SK-N-SH (cell line): ENCODE measurements around the gene PIP4K2A. TPM values are rescaled to one million over a fixed set of nuclear protein-coding genes. Genes with fewer than 3 reads are reported as not detected.

Source experiments
- CTCF ChIA-PET: fragments of 300-600, 350-600 bp; formaldehyde crosslinking; extraction: SDS; loops from one replicate; lab custom pipeline; 2021; lab: Yijun Ruan, JAX
- POLR2A ChIA-PET: fragments of 350-600 bp; sonication (Branson Sonifier 250); formaldehyde crosslinking; extraction: SDS; loops from one replicate; lab custom pipeline; 2020; ENCODE audit warnings: antibody characterized with exemption, inconsistent platforms; lab: Yijun Ruan, JAX
- DNase-seq: peaks from one replicate; pipeline ENCODE4 v3.0.0; 2012
- H2AFZ ChIP-seq: fragments of 200-600 bp; sonication (generic); 2 replicates; pipeline ENCODE4 v1.8.1; 2016; ENCODE audit warnings: antibody characterized with exemption, mild to moderate bottlenecking, low read depth
- H3F3A ChIP-seq: fragments of 200-600 bp; sonication (generic); replicated peaks from 2 replicates; pipeline ENCODE3; 2016; ENCODE audit warnings: antibody characterized with exemption, mild to moderate bottlenecking; ENCODE audit not compliant: insufficient read depth
- H3K27ac ChIP-seq, 2 experiments: fragments of 200-500 bp in 1 of 2; fragments of 200-600 bp in 1 of 2; sonication (Bioruptor generic) in 1 of 2; sonication (generic), shearing (Covaris generic) in 1 of 2; 2 replicates each; pipeline versions ENCODE4 v1.5.1 to v1.6.1; 2014 to 2016; ENCODE audit warnings: low read depth in 2 of 2, inconsistent platforms in 1 of 2, low read length in 1 of 2, mild to moderate bottlenecking in 1 of 2, mixed read lengths in 1 of 2
- H3K27me3 ChIP-seq: fragments of 200-600 bp; sonication (generic), shearing (Covaris generic); 2 replicates; pipeline ENCODE4 v1.6.1; 2016; ENCODE audit warnings: mixed run types; ENCODE audit not compliant: insufficient read depth
- H3K36me3 ChIP-seq, 2 experiments: fragments of 200-500 bp in 1 of 2; fragments of 200-600 bp in 1 of 2; sonication (Bioruptor generic) in 1 of 2; sonication (generic) in 1 of 2; replicated peaks in 1 of 2; 2 replicates each; pipeline versions ENCODE3 to v1.5.1; 2014 to 2016; ENCODE audit warnings: low read length in 1 of 2, mild to moderate bottlenecking in 1 of 2; ENCODE audit not compliant: insufficient read depth in 2 of 2, control insufficient read depth in 1 of 2
- H3K4me1 ChIP-seq, 2 experiments: fragments of 200-500 bp in 1 of 2; fragments of 200-600 bp in 1 of 2; sonication (Bioruptor generic) in 1 of 2; sonication (generic), shearing (Covaris generic) in 1 of 2; 2 replicates each; pipeline versions ENCODE4 v1.5.1 to v1.6.1; 2014 to 2016; ENCODE audit warnings: low read depth in 1 of 2, low read length in 1 of 2, mixed run types in 1 of 2; ENCODE audit not compliant: insufficient read depth in 2 of 2, control insufficient read depth in 1 of 2
- H3K4me2 ChIP-seq: fragments of 200-600 bp; sonication (generic), shearing (Covaris generic); 2 replicates; pipeline ENCODE4 v1.6.1; 2017; ENCODE audit warnings: mixed run types
- H3K4me3 ChIP-seq, 2 experiments: fragments of 200-500 bp in 1 of 2; fragments of 200-600 bp in 1 of 2; sonication (Bioruptor generic) in 1 of 2; sonication (generic), shearing (Covaris generic) in 1 of 2; 2 replicates each; pipeline versions ENCODE4 v1.5.1 to v1.8.1; 2014 to 2016; ENCODE audit warnings: low read depth in 2 of 2, inconsistent platforms in 1 of 2, low read length in 1 of 2, mild to moderate bottlenecking in 1 of 2, mixed read lengths in 1 of 2, moderate library complexity in 1 of 2
- H3K79me2 ChIP-seq: fragments of 200-600 bp; sonication (generic); 2 replicates; pipeline ENCODE4 v1.8.1; 2017; ENCODE audit warnings: mild to moderate bottlenecking; ENCODE audit not compliant: insufficient read depth
- H3K9ac ChIP-seq: fragments of 200-600 bp; sonication (generic); 2 replicates; pipeline ENCODE4 v1.6.1; 2017; ENCODE audit warnings: mixed run types
- H3K9me2 ChIP-seq: fragments of 200-600 bp; sonication (generic); 2 replicates; pipeline ENCODE4 v1.6.1; 2017; ENCODE audit warnings: mixed run types
- H3K9me3 ChIP-seq: fragments of 200-600 bp; sonication (generic); 2 replicates; pipeline ENCODE4 v1.6.1; 2017; ENCODE audit warnings: mixed run types, mild to moderate bottlenecking, moderate library complexity
- H4K20me1 ChIP-seq: fragments of 200-600 bp; sonication (generic); 2 replicates; pipeline ENCODE4 v1.6.1; 2017; ENCODE audit warnings: mild to moderate bottlenecking, mixed run types; ENCODE audit not compliant: insufficient read depth
- CHD2 ChIP-seq: fragments of 150-350 bp; IDR thresholded peaks from 2 replicates; pipeline ENCODE4 v1.6.1; 2018; ENCODE audit warnings: low read length; ENCODE audit not compliant: partially characterized antibody
- ELF1 ChIP-seq: IDR thresholded peaks from 2 replicates; pipeline ENCODE4 v1.4.0; 2012
- FOXJ3 ChIP-seq: sonication (generic); formaldehyde crosslinking; IDR thresholded peaks from 2 replicates; pipeline ENCODE4 v1.5.1; 2020; ENCODE audit warnings: mild to moderate bottlenecking, missing genetic modification reagents
- GABPA ChIP-seq: IDR thresholded peaks from 2 replicates; pipeline ENCODE4 v1.4.0; 2012; ENCODE audit warnings: low read depth, mild to moderate bottlenecking
- IRF3 ChIP-seq: fragments of 150-350 bp; IDR thresholded peaks from 2 replicates; pipeline ENCODE4 v1.6.1; 2016; ENCODE audit warnings: mild to moderate bottlenecking, low read depth, low read length
- NRF1 ChIP-seq: IDR thresholded peaks from 2 replicates; pipeline ENCODE4 v1.6.1; 2012; ENCODE audit warnings: low read depth, mild to moderate bottlenecking, low read length
- POLR2AphosphoS5 ChIP-seq: IDR thresholded peaks from 2 replicates; pipeline ENCODE4 v1.6.1; 2012; ENCODE audit warnings: low read depth, low read length
- RAD21 ChIP-seq: IDR thresholded peaks from 2 replicates; pipeline ENCODE4 v1.6.1; 2012; ENCODE audit warnings: mild to moderate bottlenecking, low read length
- RCOR1 ChIP-seq: fragments of 150-350 bp; IDR thresholded peaks from 2 replicates; pipeline ENCODE4 v1.6.1; 2017; ENCODE audit warnings: antibody characterized with exemption, low read length
- RFX5 ChIP-seq: IDR thresholded peaks from 2 replicates; pipeline ENCODE4 v1.6.1; 2012; ENCODE audit warnings: mild to moderate bottlenecking, improper control_type of control experiment, low read length
- RXRA ChIP-seq: IDR thresholded peaks from 2 replicates; pipeline ENCODE4 v1.4.0; 2012; ENCODE audit warnings: low read depth, mild to moderate bottlenecking, borderline replicate concordance
- TAF1 ChIP-seq: IDR thresholded peaks from 2 replicates; pipeline ENCODE4 v1.6.1; 2012; ENCODE audit warnings: low read depth, mild to moderate bottlenecking, low read length, moderate library complexity, borderline replicate concordance
- YY1 ChIP-seq: IDR thresholded peaks from 2 replicates; pipeline ENCODE4 v1.4.0; 2012; ENCODE audit warnings: low read depth, mild to moderate bottlenecking
- WGBS: methylation state at CpG from one replicate; pipeline ENCODE4 v1.1.6; 2017; ENCODE audit warnings: low lambda C conversion rate; 5-methylcytosine and 5-hydroxymethylcytosine counted together
- polyA plus RNA-seq, 3 experiments: library from polyadenylated mRNA; depleted of rRNA; stranded (reverse); fragments of >200 nt; gene quantifications; 2 replicates each; pipeline ENCODE4 v1.2.3, GENCODE V29; 2012
- TF ChIP-seq, protein P1 (sequence below): IDR thresholded peaks from 2 replicates; pipeline ENCODE4 v1.6.1; 2012; ENCODE audit warnings: mild to moderate bottlenecking, low read depth, low read length, moderate library complexity
- TF ChIP-seq, protein P2 (sequence below): IDR thresholded peaks from 2 replicates; pipeline ENCODE4 v1.4.0; 2012; ENCODE audit warnings: low read depth, borderline replicate concordance
- TF ChIP-seq, protein P3 (sequence below): fragments of 150-350 bp; IDR thresholded peaks from 2 replicates; pipeline ENCODE4 v1.6.1; 2017; ENCODE audit warnings: antibody characterized with exemption, low read length, low read depth, borderline replicate concordance

Gene PIP4K2A
- polyA plus RNA-seq, 1 of the 3 experiments (the other 2 are of a cell fraction), result 10.8 TPM

DNA sequence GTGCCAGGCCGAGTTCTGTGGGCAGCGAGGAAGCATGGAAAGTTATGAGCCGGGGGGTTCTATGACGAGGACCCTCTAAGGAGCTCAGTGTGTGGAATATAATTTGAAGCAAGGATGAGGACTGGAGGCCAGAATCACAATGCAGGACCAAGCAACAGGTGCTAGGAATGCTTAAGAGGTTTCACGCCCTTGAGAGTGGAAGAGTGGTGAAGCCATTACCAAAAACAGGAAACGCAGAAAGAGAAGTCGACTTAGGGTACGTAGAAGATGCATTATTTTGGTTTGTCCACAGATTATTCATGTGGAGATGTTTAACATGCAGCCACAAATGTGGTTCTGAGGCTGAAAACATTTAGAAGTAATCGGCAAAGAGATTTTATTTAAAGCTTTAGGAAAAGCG is 78.7 kb downstream of the PIP4K2A start:
- no peaks in the 10 kb centered on the region for H3K27me3 ChIP-seq
- no peak overlapping the region for H3K9ac ChIP-seq
- CTCF ChIA-PET, result no interaction called here
- H4K20me1 ChIP-seq, result no peaks in the 10 kb centered on the region; the same call in 1 of the 2 replicates
- H3K4me1 ChIP-seq, result peaks cover 0 to 3% of the 10 kb centered on the region in 2 experiments; a peak in 1 of 4 replicates
- H3K4me2 ChIP-seq, result no peak overlapping the region
- peaks cover 4% of the 10 kb centered on the region for H3F3A ChIP-seq
- H3K4me3 ChIP-seq, result no peak overlapping the region
- 95% methylated on average over 10 of the region's 10 CpGs for WGBS
- TF ChIP-seq RFX5 (no peak), RXRA (no peak), YY1 (no peak), TAF1 (no peak), NRF1 (no peak), IRF3 (no peak), CHD2 (no peak), ELF1 (no peak), RCOR1 (no peak), FOXJ3 (CRISPR knock-in tag) (no peak), POLR2AphosphoS5 (no peak), RAD21 (no peak), GABPA (no peak)
- TF ChIP-seq, protein P1, sequence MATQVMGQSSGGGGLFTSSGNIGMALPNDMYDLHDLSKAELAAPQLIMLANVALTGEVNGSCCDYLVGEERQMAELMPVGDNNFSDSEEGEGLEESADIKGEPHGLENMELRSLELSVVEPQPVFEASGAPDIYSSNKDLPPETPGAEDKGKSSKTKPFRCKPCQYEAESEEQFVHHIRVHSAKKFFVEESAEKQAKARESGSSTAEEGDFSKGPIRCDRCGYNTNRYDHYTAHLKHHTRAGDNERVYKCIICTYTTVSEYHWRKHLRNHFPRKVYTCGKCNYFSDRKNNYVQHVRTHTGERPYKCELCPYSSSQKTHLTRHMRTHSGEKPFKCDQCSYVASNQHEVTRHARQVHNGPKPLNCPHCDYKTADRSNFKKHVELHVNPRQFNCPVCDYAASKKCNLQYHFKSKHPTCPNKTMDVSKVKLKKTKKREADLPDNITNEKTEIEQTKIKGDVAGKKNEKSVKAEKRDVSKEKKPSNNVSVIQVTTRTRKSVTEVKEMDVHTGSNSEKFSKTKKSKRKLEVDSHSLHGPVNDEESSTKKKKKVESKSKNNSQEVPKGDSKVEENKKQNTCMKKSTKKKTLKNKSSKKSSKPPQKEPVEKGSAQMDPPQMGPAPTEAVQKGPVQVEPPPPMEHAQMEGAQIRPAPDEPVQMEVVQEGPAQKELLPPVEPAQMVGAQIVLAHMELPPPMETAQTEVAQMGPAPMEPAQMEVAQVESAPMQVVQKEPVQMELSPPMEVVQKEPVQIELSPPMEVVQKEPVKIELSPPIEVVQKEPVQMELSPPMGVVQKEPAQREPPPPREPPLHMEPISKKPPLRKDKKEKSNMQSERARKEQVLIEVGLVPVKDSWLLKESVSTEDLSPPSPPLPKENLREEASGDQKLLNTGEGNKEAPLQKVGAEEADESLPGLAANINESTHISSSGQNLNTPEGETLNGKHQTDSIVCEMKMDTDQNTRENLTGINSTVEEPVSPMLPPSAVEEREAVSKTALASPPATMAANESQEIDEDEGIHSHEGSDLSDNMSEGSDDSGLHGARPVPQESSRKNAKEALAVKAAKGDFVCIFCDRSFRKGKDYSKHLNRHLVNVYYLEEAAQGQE, result no peak
- TF ChIP-seq, protein P2, sequence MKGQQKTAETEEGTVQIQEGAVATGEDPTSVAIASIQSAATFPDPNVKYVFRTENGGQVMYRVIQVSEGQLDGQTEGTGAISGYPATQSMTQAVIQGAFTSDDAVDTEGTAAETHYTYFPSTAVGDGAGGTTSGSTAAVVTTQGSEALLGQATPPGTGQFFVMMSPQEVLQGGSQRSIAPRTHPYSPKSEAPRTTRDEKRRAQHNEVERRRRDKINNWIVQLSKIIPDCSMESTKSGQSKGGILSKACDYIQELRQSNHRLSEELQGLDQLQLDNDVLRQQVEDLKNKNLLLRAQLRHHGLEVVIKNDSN, result no peak
- TF ChIP-seq, protein P3, sequence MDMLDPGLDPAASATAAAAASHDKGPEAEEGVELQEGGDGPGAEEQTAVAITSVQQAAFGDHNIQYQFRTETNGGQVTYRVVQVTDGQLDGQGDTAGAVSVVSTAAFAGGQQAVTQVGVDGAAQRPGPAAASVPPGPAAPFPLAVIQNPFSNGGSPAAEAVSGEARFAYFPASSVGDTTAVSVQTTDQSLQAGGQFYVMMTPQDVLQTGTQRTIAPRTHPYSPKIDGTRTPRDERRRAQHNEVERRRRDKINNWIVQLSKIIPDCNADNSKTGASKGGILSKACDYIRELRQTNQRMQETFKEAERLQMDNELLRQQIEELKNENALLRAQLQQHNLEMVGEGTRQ, result no peak
- H3K27ac ChIP-seq, result no peak overlapping the region
- no peak for DNase-seq
- H2AFZ ChIP-seq, result no peak overlapping the region
- H3K9me2 ChIP-seq, result no peaks in the 10 kb centered on the region
- POLR2A ChIA-PET, result no interaction called here
- H3K79me2 ChIP-seq, result peaks cover 30% of the 10 kb centered on the region
- no peaks in the 10 kb centered on the region for H3K9me3 ChIP-seq
- no peaks in the 10 kb centered on the region for H3K36me3 ChIP-seq
